Mucosa of stomach (tissue), 1 donor: ENCODE results near the gene PNPLA5.

ENCODE experiments used
- H3K27me3 ChIP-seq: one replicate; pipeline ENCODE4 v1.7.0; 2013; ENCODE audit warnings: mild to moderate bottlenecking, low read length; ENCODE audit not compliant: control insufficient read depth, insufficient read depth
- H3K36me3 ChIP-seq: one replicate; pipeline ENCODE4 v1.7.0; 2013; ENCODE audit warnings: low read length; ENCODE audit not compliant: control insufficient read depth, insufficient read depth
- H3K4me1 ChIP-seq: one replicate; pipeline ENCODE4 v1.7.0; 2013; ENCODE audit warnings: mild to moderate bottlenecking, low read length; ENCODE audit not compliant: control insufficient read depth, insufficient read depth
- H3K4me3 ChIP-seq: one replicate; pipeline ENCODE4 v1.7.0; 2013; ENCODE audit warnings: low read length
- H3K9ac ChIP-seq: one replicate; pipeline ENCODE4 v1.7.0; 2013; ENCODE audit warnings: mild to moderate bottlenecking, low read length, moderate library complexity
- H3K9me3 ChIP-seq: one replicate; pipeline ENCODE4 v1.7.0; 2013; ENCODE audit warnings: mild to moderate bottlenecking, low read length, moderate library complexity; ENCODE audit not compliant: control insufficient read depth
- donor health status: Pancreatic carcinoma.

PNPLA5 gene

GRCh38 chr22:43837666-43838065, 54.1 kb downstream of the PNPLA5 start:
- no peaks in the 10 kb centered on the region for H3K9me3 ChIP-seq
- H3K36me3 ChIP-seq, result no peaks in the 10 kb centered on the region
- H3K4me1 ChIP-seq, result no peaks in the 10 kb centered on the region
- peaks cover 3% of the 10 kb centered on the region for H3K27me3 ChIP-seq
- no peak overlapping the region for H3K9ac ChIP-seq
- no peak overlapping the region for H3K4me3 ChIP-seq

- no peaks in the 10 kb centered on the region for H3K9me3 ChIP-seq
- H3K9ac ChIP-seq, result no peak overlapping the region
- H3K36me3 ChIP-seq, result no peaks in the 10 kb centered on the region
- H3K27me3 ChIP-seq, result peaks cover 3% of the 10 kb centered on the region
- H3K4me1 ChIP-seq, result no peaks in the 10 kb centered on the region
- H3K4me3 ChIP-seq, result no peak overlapping the region
These were observed 56.1 kb downstream of the PNPLA5 start for GRCh38 chr22:43835736-43836135.

DNA sequence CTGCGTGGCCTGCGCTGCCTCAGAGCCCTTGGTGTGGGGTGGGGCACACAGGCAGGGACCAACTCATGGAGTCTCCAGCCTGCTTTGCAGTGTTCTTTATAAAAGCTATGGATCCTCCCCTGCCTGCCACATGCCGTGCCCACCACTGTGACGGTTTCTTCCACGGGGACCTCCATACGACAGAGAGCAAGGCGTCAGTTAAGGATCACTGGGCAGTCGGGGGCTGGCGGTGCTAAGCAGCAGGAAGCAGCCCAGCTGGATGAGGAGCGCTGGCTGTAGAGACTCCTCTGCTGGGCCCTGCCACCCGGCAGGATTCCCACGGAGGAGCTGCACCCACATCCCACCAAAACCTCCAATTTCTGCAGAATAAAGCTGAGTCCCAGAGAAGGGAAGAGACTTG, 56.6 kb downstream of the PNPLA5 start:
- H3K36me3 ChIP-seq, result no peaks in the 10 kb centered on the region
- H3K27me3 ChIP-seq, result peaks cover 3% of the 10 kb centered on the region
- no peak overlapping the region for H3K9ac ChIP-seq
- H3K4me1 ChIP-seq, result no peaks in the 10 kb centered on the region
- H3K9me3 ChIP-seq, result no peaks in the 10 kb centered on the region
- H3K4me3 ChIP-seq, result no peak overlapping the region

DNA sequence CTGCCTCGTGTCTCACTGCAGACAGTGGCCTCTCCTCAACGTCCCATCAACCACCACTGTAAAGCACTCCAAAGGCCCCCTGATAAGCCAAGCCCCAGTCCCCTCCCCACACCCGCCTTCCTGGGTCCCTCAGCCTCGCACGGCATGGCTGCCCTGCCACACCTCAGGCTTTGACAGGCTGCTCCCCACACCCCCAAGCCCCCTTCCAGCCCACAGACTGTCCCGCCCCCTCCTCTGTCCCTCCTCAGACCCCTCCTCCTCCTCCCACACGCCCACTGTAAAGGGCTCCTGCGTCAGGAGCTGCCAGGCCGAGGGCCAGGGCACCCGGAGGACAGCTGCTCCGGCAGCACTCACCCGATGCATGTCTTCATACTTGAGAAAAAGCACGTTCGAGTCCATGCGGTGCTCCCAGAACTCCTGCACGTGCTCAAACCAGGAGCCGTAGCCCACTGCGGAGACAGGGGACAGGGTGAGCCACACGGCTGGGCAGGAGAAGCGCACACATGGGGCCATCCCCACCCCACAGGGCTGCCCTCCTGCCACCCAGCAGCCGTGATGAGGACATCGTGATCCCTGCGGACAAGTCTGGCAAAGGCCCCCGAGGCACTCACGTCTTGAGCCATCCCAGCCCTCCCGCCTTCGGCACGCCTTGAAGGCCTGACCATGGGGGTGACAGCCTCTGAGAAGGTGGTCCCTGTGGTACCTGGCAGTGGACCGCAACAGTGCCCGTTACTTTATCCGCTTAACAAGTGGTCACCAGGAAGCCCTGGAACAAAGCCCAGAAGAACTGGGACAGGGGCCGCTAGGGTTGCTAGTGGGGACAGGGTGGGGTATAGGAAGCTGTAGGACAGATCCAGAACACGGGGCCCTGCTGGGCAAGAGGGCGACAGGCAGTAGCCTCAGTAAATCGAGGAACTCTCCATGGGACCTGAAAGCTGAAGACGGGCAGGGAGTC, 58.2 kb downstream of the PNPLA5 start:
- H3K9me3 ChIP-seq, result no peaks in the 10 kb centered on the region
- H3K4me1 ChIP-seq, result no peaks in the 10 kb centered on the region
- peaks cover 3% of the 10 kb centered on the region for H3K27me3 ChIP-seq
- no peaks in the 10 kb centered on the region for H3K36me3 ChIP-seq
- no peak overlapping the region for H3K9ac ChIP-seq
- no peak overlapping the region for H3K4me3 ChIP-seq

GRCh38 chr22:43832393-43833265, 59.2 kb downstream of the PNPLA5 start:
- H3K9ac ChIP-seq, result no peak overlapping the region
- no peaks in the 10 kb centered on the region for H3K4me1 ChIP-seq
- H3K36me3 ChIP-seq, result no peaks in the 10 kb centered on the region
- H3K9me3 ChIP-seq, result no peaks in the 10 kb centered on the region
- H3K4me3 ChIP-seq, result no peak overlapping the region
- peaks cover 3% of the 10 kb centered on the region for H3K27me3 ChIP-seq

DNA sequence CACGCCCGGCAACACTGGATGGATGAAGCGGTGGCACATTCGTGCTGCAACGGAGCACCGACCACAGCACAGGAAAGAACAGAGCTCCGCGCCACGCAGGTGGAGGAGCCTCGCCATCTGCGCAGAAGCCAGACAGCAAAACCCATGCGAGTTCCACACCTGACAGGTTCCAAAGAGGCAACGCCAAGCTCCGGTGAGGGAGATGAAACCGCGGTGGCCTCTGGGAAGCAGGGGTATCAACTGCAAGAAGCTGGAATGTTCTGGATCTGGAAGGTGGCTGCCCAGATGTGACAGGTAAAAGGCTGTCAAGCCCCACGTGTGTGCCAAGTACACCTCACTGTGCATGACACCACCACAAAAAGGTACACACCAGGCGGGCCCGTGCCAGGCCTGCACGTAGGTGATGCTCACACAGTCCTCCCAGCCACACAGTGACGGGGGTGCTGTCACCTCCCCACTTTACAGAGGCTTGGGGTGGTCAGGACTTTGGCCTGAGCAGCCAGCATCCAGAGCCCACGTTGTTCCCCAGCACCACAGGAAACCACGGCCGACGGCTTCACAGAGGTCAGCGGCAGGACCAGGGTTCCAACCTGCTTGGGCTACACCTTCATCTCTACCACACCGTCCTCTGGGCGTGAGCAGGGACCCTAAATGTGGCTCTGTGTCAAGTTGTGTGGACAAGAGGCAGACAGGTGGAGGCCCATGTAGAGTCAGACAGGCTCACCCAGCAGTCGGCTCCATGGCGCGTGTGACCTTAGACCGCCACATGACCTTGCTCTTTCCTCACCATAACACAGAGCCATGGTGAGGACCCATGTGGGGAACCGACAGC, 60.0 kb downstream of the PNPLA5 start:
- H3K4me1 ChIP-seq, result no peaks in the 10 kb centered on the region
- H3K36me3 ChIP-seq, result no peaks in the 10 kb centered on the region
- H3K9ac ChIP-seq, result no peak overlapping the region
- no peaks in the 10 kb centered on the region for H3K9me3 ChIP-seq
- H3K27me3 ChIP-seq, result peaks cover 3% of the 10 kb centered on the region
- H3K4me3 ChIP-seq, result no peak overlapping the region

GRCh38 chr22:43830931-43831560, 60.8 kb downstream of the PNPLA5 start:
- Histone ChIP-seq H3K4me1 (no peaks in the 10 kb centered on the region), H3K4me3 (no peak overlapping the region), H3K36me3 (no peaks in the 10 kb centered on the region), H3K27me3 (peaks cover 3% of the 10 kb centered on the region), H3K9ac (no peak overlapping the region), H3K9me3 (no peaks in the 10 kb centered on the region)

- no peak overlapping the region for H3K4me3 ChIP-seq
- H3K4me1 ChIP-seq, result no peaks in the 10 kb centered on the region
- H3K9me3 ChIP-seq, result no peaks in the 10 kb centered on the region
- no peak overlapping the region for H3K9ac ChIP-seq
- no peaks in the 10 kb centered on the region for H3K36me3 ChIP-seq
- H3K27me3 ChIP-seq, result no peaks in the 10 kb centered on the region
These were observed 61.6 kb downstream of the PNPLA5 start for GRCh38 chr22:43829904-43830851.
